ENCODE measurements around the gene ZSWIM6.

GRCh38 chr5:61551637-61552313, 219.7 kb downstream of the ZSWIM6 start:
- TF ChIP-seq EZH2 (IDR thresholded peaks at IDR 0.05) (no peak), POLR2AphosphoS5 (IDR thresholded peaks at IDR 0.05; ENCODE audit: borderline replicate concordance, low read depth, low read length) (no peak)

All from SK-N-MC (cell line).